HG03066 (cell line): ENCODE data around the gene XPO1.

Experiments used
- ATAC-seq: cut with Tn5 transposase; IDR thresholded peaks from one replicate; pipeline ENCODE4 v1.9.1; 2021; ENCODE audit warnings: low read depth; ENCODE audit not compliant: unreplicated experiment

Gene XPO1

DNA sequence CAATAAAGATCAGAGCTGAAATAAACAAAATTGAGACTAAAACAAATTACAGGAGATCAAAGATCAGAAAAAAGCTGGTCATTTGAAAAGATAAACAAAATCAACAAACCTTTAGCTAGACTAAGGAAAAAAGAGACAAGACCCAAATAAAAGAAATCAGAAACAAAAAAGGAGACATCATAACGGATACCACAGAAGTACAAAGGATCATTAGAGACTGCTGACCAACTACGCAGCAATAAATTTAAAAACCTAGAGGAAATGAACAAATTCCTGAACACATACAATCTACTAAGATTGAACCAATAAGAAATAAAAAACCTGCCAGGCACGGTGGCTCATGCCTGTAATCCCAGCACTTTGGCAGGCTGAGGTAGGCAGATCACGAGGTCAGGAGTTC lies 101.0 kb downstream of the XPO1 start:
- ATAC-seq = no peak

GRCh38 chr2:61436092-61436491 lies 102.1 kb downstream of the XPO1 start:
- no peak for ATAC-seq

GRCh38 chr2:61435291-61435690 lies 102.9 kb downstream of the XPO1 start:
- no peak for ATAC-seq

GRCh38 chr2:61434314-61434713 lies 103.8 kb downstream of the XPO1 start:
- peak; percentile 51 for ATAC-seq

DNA sequence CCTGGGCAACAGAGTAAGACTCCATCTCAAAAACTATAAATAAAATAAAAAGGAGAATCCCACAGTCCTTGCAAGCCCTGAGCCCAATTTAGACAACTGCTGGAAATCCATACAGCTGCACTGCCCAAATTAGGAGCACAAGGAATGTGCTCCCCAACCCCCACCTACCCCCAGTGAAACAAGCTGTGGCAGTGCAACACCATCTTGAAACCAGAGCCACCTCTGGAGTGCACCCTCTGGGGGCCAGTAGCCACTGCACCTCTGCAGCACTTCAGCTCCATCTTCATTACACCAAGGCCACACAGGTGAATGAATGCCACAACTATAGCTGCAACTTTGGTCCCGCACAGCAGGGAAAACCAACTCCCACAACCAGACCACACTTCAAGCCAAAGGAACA lies 104.5 kb downstream of the XPO1 start:
- no peak for ATAC-seq

DNA sequence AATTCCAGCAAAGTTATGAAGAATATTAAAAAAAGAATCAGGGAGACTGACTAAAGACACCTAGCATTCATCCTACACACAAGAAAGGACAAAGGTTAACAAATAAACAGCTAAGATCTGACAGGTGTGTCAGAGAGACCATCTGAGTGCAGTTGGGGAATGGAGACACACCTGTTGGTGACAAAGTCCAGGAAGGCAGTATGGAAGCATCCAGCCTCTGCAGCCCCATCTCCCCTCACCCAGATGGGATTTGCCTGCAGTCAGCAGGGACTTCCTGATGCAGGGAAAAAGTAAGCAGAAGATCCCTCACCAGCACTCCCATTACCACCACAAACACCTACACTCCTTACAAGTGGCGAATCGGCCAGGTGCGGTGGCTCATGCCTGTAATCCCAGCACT lies 105.2 kb downstream of the XPO1 start:
- no peak for ATAC-seq

DNA sequence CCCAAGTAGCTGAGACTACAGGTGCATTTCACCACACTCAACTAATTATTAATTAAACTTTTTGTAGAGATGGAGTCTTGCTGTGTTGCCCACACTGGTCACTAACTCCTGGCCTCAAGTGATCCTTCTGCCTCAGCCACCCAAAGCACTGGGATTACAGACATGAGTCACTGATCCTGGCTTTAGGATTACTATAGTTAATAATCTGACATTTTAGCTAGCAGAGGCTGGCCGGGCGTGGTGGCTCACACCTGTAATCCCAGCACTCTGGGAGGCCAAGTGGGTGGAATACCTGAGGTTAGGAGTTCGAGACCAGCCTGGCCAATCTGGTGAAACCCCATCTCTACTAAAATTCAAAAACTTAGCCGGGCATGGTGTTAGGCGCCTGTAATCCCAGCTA lies 106.8 kb downstream of the XPO1 start:
- no peak for ATAC-seq
